ENCODE results near the gene KIRREL2. TPM values are rescaled to one million over a fixed set of nuclear protein-coding genes. Genes with fewer than 3 reads are reported as not detected.

The KIRREL2 gene
- total and polyA plus RNA-seq, 2 of the 8 experiments (the other 6 are each of a cell fraction or from before 2014, with no cell fraction given): 2.4 to 4.6 TPM

GRCh38 chr19:35874392-35874930 is 17.8 kb downstream of the KIRREL2 start:
- H3K18ac ChIP-seq (ENCODE audit: extremely low read depth, low read length): no peak overlapping the region
- H4K91ac ChIP-seq (replicated peaks; ENCODE audit: insufficient read length, low read length): no peak overlapping the region
- peaks cover 0 to 13% (median 4%) of the 10 kb centered on the region in 4 experiments; a peak in 3 of 7 replicates for H3K4me1 ChIP-seq (replicated peaks in 1 of 4; ENCODE audit: control insufficient read depth in 3 of 4, insufficient read depth in 4 of 4, low read length in 3 of 4)
- H3K4me2 ChIP-seq (ENCODE audit: insufficient read depth in 1 of 2, low read depth in 2 of 2, low read length in 2 of 2): no peak overlapping the region
- H4K20me1 ChIP-seq (replicated peaks in 1 of 2; ENCODE audit: control insufficient read depth in 1 of 2, insufficient read depth in 2 of 2, low read length in 2 of 2): no peaks in the 10 kb centered on the region
- H4K5ac ChIP-seq (ENCODE audit: insufficient read length, low read depth, low read length): no peak overlapping the region
- 93% methylated on average over 30 of the region's 32 CpGs; no CpG with 5 or more reads in 1 of the 2 experiments for WGBS, 2 experiments (ENCODE audit: extremely low coverage in 1 of 2, insufficient coverage in 1 of 2, insufficient read length in 1 of 2, insufficient replicate concordance in 2 of 2, low coverage in 1 of 2, low lambda C conversion rate in 2 of 2, missing lambda C conversion rate in 1 of 2)
- no peaks in the 10 kb centered on the region; a peak in 1 of 8 replicates for H3K36me3 ChIP-seq (ENCODE audit: control insufficient read depth in 2 of 4, insufficient read depth in 4 of 4, low read length in 3 of 4)
- no peak overlapping the region for H3K9ac ChIP-seq (replicated peaks in 1 of 4; ENCODE audit: extremely low read depth in 1 of 4, low read depth in 3 of 4, low read length in 3 of 4)
- no peak overlapping the region for H2BK120ac ChIP-seq (replicated peaks; ENCODE audit: low read depth, low read length)
- POLR2A ChIA-PET (ENCODE audit: partially characterized antibody): no interaction called here
- no peaks in the 10 kb centered on the region; the same call in 1 of the 2 replicates for H3K23me2 ChIP-seq (ENCODE audit: low read depth, low read length)
- no peak overlapping the region for H2BK5ac ChIP-seq (ENCODE audit: low read depth, low read length)
- no peak overlapping the region for H3K4ac ChIP-seq (replicated peaks; ENCODE audit: insufficient read length, low read depth, low read length)
- no peaks in the 10 kb centered on the region for H3K9me3 ChIP-seq (ENCODE audit: insufficient read depth in 2 of 2, low read depth in 1 of 2, low read length in 1 of 2)
- H2BK12ac ChIP-seq (ENCODE audit: low read depth, low read length): no peak overlapping the region
- H3K56ac ChIP-seq (replicated peaks; ENCODE audit: insufficient read length, low read depth, low read length): no peak overlapping the region
- H3K14ac ChIP-seq (ENCODE audit: insufficient read length): no peak overlapping the region
- CTCF ChIA-PET (ENCODE audit: partially characterized antibody): no interaction called here
- H3K27me3 ChIP-seq (replicated peaks in 1 of 4; ENCODE audit: control insufficient read depth in 3 of 4, extremely low read depth in 1 of 4, insufficient read depth in 3 of 4, low read length in 3 of 4): 0 out of 7 replicates have a peak, but pooled peaks cover 0 to 5% (median 1%) of the 10 kb centered on the region in 4 experiments
- no peak overlapping the region for H2AK5ac ChIP-seq (ENCODE audit: low read depth, low read length)
- H4K8ac ChIP-seq (ENCODE audit: extremely low read depth, insufficient read depth, low read length): peak overlapping the region; percentile 63; the same call in 1 of the 2 replicates
- no peak overlapping the region for H2BK20ac ChIP-seq (ENCODE audit: low read length)
- no peak overlapping the region for H3K23ac ChIP-seq (ENCODE audit: insufficient read length)
- DNase-seq (ENCODE audit: low read depth in 1 of 2, low spot score in 2 of 2) (no peak), FAIRE-seq (no peak)
- no peaks in the 10 kb centered on the region for H3K79me2 ChIP-seq (ENCODE audit: control insufficient read depth in 1 of 2, insufficient read depth in 2 of 2, low read length in 2 of 2)
- H3K79me1 ChIP-seq (ENCODE audit: low read depth, low read length): no peaks in the 10 kb centered on the region
- no peak overlapping the region for H3K27ac ChIP-seq (ENCODE audit: low read depth, low read length)
- no peak overlapping the region for H2BK15ac ChIP-seq (ENCODE audit: low read length)
- H2AFZ ChIP-seq (ENCODE audit: low read length): no peak overlapping the region
- no peak overlapping the region for H3K4me3 ChIP-seq (ENCODE audit: extremely low read depth in 1 of 4, insufficient read depth in 2 of 4, low read depth in 3 of 4, low read length in 4 of 4)
- TF ChIP-seq CBX5 (IDR thresholded peaks at IDR 0.05; ENCODE audit: low read depth, low read length) (no peak), SP2 (IDR thresholded peaks at IDR 0.05; ENCODE audit: low read length) (no peak), TEAD4 (IDR thresholded peaks at IDR 0.05; ENCODE audit: low read depth, low read length) (no peak), CREB1 (IDR thresholded peaks at IDR 0.05) (no peak), TCF12 (IDR thresholded peaks at IDR 0.05; ENCODE audit: low read depth, low read length) (no peak), CBX8 (IDR thresholded peaks at IDR 0.05; ENCODE audit: borderline replicate concordance, low read depth, low read length) (no peak), MAFK (IDR thresholded peaks at IDR 0.05; ENCODE audit: low read depth, low read length) (no peak)
- TF ChIP-seq, protein P1, sequence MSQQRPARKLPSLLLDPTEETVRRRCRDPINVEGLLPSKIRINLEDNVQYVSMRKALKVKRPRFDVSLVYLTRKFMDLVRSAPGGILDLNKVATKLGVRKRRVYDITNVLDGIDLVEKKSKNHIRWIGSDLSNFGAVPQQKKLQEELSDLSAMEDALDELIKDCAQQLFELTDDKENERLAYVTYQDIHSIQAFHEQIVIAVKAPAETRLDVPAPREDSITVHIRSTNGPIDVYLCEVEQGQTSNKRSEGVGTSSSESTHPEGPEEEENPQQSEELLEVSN (IDR thresholded peaks at IDR 0.05): no peak

Data from H1 (cell line).